Measurements from ENCODE around the gene ALK. TPM values are rescaled to one million over a fixed set of nuclear protein-coding genes. Genes with fewer than 3 reads are reported as not detected.

Gene ALK
- polyA plus RNA-seq, 1 of the 3 experiments (the other 2 are of a cell fraction), result 0.30 TPM

GRCh38 chr2:29657674-29658073 lies 263.7 kb downstream of the ALK start:
- CTCF ChIA-PET, result interaction anchor here (0.7 to 2.1 kb wide), 3 partner anchors 75 to 265 kb away, joined by 4 to 9 read pairs (median 4); no protein-coding TSS in a partner anchor

More at GRCh38 chr2:29657674-29658073, 263.7 kb downstream of the ALK start:
- no peaks in the 10 kb centered on the region for H3F3A ChIP-seq (replicated peaks; ENCODE audit: insufficient read depth)
- POLR2A ChIA-PET, result interaction anchor here (0.8 kb wide), 1 partner anchor 44 kb away, joined by 3 read pairs; no protein-coding TSS in a partner anchor
- TF ChIP-seq POLR2AphosphoS5 (IDR thresholded peaks at IDR 0.05; ENCODE audit: low read depth, low read length) (no peak), USF1 (IDR thresholded peaks at IDR 0.05; ENCODE audit: borderline replicate concordance, low read depth) (no peak), NFIC (IDR thresholded peaks at IDR 0.05; ENCODE audit: borderline replicate concordance) (no peak), RFX5 (IDR thresholded peaks at IDR 0.05; ENCODE audit: low read length) (no peak), SMC3 (IDR thresholded peaks at IDR 0.05; ENCODE audit: low read depth, low read length) (no peak), TCF12 (IDR thresholded peaks at IDR 0.05) (no peak), TEAD4 (IDR thresholded peaks at IDR 0.05; ENCODE audit: borderline replicate concordance, insufficient read depth) (no peak), PBX3 (IDR thresholded peaks at IDR 0.05) (no peak), YY1 (IDR thresholded peaks at IDR 0.05; ENCODE audit: low read depth) (no peak), USF2 (IDR thresholded peaks at IDR 0.05; ENCODE audit: borderline replicate concordance, low read depth, low read length) (no peak), FOXM1 (IDR thresholded peaks at IDR 0.05; ENCODE audit: low read depth) (no peak), JUND (IDR thresholded peaks at IDR 0.05) (no peak), EZH2phosphoT487 (IDR thresholded peaks at IDR 0.05; ENCODE audit: borderline replicate concordance, low read depth) (no peak), GATA2 (CRISPR knock-in tag; IDR thresholded peaks at IDR 0.05) (no peak), RCOR1 (IDR thresholded peaks at IDR 0.05; ENCODE audit: low read length) (no peak), RAD21 (IDR thresholded peaks at IDR 0.05; ENCODE audit: low read length) (no peak), REST (IDR thresholded peaks at IDR 0.05; ENCODE audit: low read depth, low read length) (no peak), NRF1 (IDR thresholded peaks at IDR 0.05; ENCODE audit: low read depth, low read length) (no peak), CHD2 (IDR thresholded peaks at IDR 0.05; ENCODE audit: low read length, partially characterized antibody) (no peak)
- H3K4me2 ChIP-seq, result no peak overlapping the region
- 24% methylated on average over 4 of the region's 4 CpGs for WGBS (ENCODE audit: low lambda C conversion rate)
- H3K9me3 ChIP-seq, result no peaks in the 10 kb centered on the region
- H3K79me2 ChIP-seq (ENCODE audit: insufficient read depth), result no peaks in the 10 kb centered on the region
- no peak overlapping the region for H3K4me3 ChIP-seq (ENCODE audit: low read depth in 2 of 2, low read length in 1 of 2)
- DNase-seq, result no peak
- no peak overlapping the region for H2AFZ ChIP-seq (ENCODE audit: low read depth)
- H3K27ac ChIP-seq (ENCODE audit: low read depth in 2 of 2, low read length in 1 of 2), result peak overlapping the region in 1 of 2 experiments; percentile 66; a peak in 2 of 4 replicates
- no peaks in the 10 kb centered on the region for H4K20me1 ChIP-seq (ENCODE audit: insufficient read depth)
- peaks cover 0 to 4% of the 10 kb centered on the region in 2 experiments for H3K36me3 ChIP-seq (replicated peaks in 1 of 2; ENCODE audit: control insufficient read depth in 1 of 2, insufficient read depth in 2 of 2, low read length in 1 of 2)
- no peaks in the 10 kb centered on the region for H3K9me2 ChIP-seq
- H3K4me1 ChIP-seq (ENCODE audit: control insufficient read depth in 1 of 2, insufficient read depth in 2 of 2, low read depth in 1 of 2, low read length in 1 of 2), result peaks cover 0 to 37% of the 10 kb centered on the region in 2 experiments; a peak in 2 of 4 replicates
- H3K9ac ChIP-seq, result no peak overlapping the region
- peaks cover 7% of the 10 kb centered on the region; the same call in 1 of the 2 replicates for H3K27me3 ChIP-seq (ENCODE audit: insufficient read depth)
